ENCODE measurements around the gene TTC32. TPM values are rescaled to one million over a fixed set of nuclear protein-coding genes. Genes with fewer than 3 reads are reported as not detected.
"Not testable (repeated sequence)": the region's sequence is repeated elsewhere in the genome, so short reads cannot be mapped to it uniquely, and the experiment has no call there.

TTC32 gene
- total and polyA plus RNA-seq, 2 donors from 2014 or later, result 8.6 to 17.7 TPM

GRCh38 chr2:19881221-19881907, 20.4 kb downstream of the TTC32 start:
- Histone ChIP-seq H3K9me3 (ENCODE audit: control insufficient read depth in 2 of 3, insufficient read depth in 1 of 3, low read length in 3 of 3) (no peaks in the 10 kb centered on the region), H3K27me3 (ENCODE audit: control insufficient read depth, insufficient read depth, low read length) (no peaks in the 10 kb centered on the region), H3K4me3 (ENCODE audit: low read length in 3 of 3) (no peak overlapping the region), H3K27ac (ENCODE audit: low read depth in 2 of 2, low read length in 2 of 2) (no peak overlapping the region), H3K9ac (ENCODE audit: low read length in 3 of 3) (no peak overlapping the region), H3K4me1 (ENCODE audit: control insufficient read depth in 2 of 3, insufficient read depth in 2 of 3, low read depth in 1 of 3, low read length in 3 of 3) (no peaks in the 10 kb centered on the region), H3K36me3 (ENCODE audit: control insufficient read depth in 2 of 3, insufficient read depth in 3 of 3, low read length in 3 of 3) (no peaks in the 10 kb centered on the region)
- DNase-seq (no peak), FAIRE-seq (no peak)
- intact Hi-C loops (cut with DNase I), result no loop called here
- no peak for TF ChIP-seq CTCF (IDR thresholded peaks at IDR 0.05; ENCODE audit: borderline replicate concordance, extremely low read depth, insufficient read depth)

GRCh38 chr2:19880191-19880590, 21.6 kb downstream of the TTC32 start:
- H3K4me1 ChIP-seq (ENCODE audit: control insufficient read depth in 2 of 3, insufficient read depth in 2 of 3, low read depth in 1 of 3, low read length in 3 of 3); H3K36me3 ChIP-seq (ENCODE audit: control insufficient read depth in 2 of 3, insufficient read depth in 3 of 3, low read length in 3 of 3); H3K4me3 ChIP-seq (ENCODE audit: low read length in 3 of 3); FAIRE-seq; H3K27me3 ChIP-seq (ENCODE audit: control insufficient read depth, insufficient read depth, low read length); intact Hi-C loops (cut with DNase I); H3K9me3 ChIP-seq (ENCODE audit: control insufficient read depth in 2 of 3, insufficient read depth in 1 of 3, low read length in 3 of 3); H3K9ac ChIP-seq (ENCODE audit: low read length in 3 of 3); H3K27ac ChIP-seq (ENCODE audit: low read depth in 2 of 2, low read length in 2 of 2); DNase-seq: not testable (repeated sequence)

GRCh38 chr2:19879120-19879519, 22.7 kb downstream of the TTC32 start:
- H3K27me3 ChIP-seq (ENCODE audit: control insufficient read depth, insufficient read depth, low read length), result no peaks in the 10 kb centered on the region
- H3K9ac ChIP-seq (ENCODE audit: low read length in 3 of 3), result no peak overlapping the region
- intact Hi-C loops (cut with DNase I), result no loop called here
- H3K27ac ChIP-seq (ENCODE audit: low read depth in 2 of 2, low read length in 2 of 2), result no peak overlapping the region
- no peak for FAIRE-seq
- TF ChIP-seq CTCF (IDR thresholded peaks at IDR 0.05; ENCODE audit: borderline replicate concordance, extremely low read depth, insufficient read depth), result no peak
- H3K9me3 ChIP-seq (ENCODE audit: control insufficient read depth in 2 of 3, insufficient read depth in 1 of 3, low read length in 3 of 3), result no peaks in the 10 kb centered on the region
- DNase-seq, result no peak
- no peaks in the 10 kb centered on the region for H3K36me3 ChIP-seq (ENCODE audit: control insufficient read depth in 2 of 3, insufficient read depth in 3 of 3, low read length in 3 of 3)
- H3K4me3 ChIP-seq (ENCODE audit: low read length in 3 of 3), result no peak overlapping the region
- no peaks in the 10 kb centered on the region for H3K4me1 ChIP-seq (ENCODE audit: control insufficient read depth in 2 of 3, insufficient read depth in 2 of 3, low read depth in 1 of 3, low read length in 3 of 3)

- H3K9me3 ChIP-seq (ENCODE audit: control insufficient read depth in 2 of 3, insufficient read depth in 1 of 3, low read length in 3 of 3), result no peaks in the 10 kb centered on the region
- DNase-seq (no peak), FAIRE-seq (no peak)
- no peak for TF ChIP-seq CTCF (IDR thresholded peaks at IDR 0.05; ENCODE audit: borderline replicate concordance, extremely low read depth, insufficient read depth)
- intact Hi-C loops (cut with DNase I), result no loop called here
- H3K4me1 ChIP-seq (ENCODE audit: control insufficient read depth in 2 of 3, insufficient read depth in 2 of 3, low read depth in 1 of 3, low read length in 3 of 3), result no peaks in the 10 kb centered on the region
- no peak overlapping the region for H3K27ac ChIP-seq (ENCODE audit: low read depth in 2 of 2, low read length in 2 of 2)
- no peak overlapping the region for H3K9ac ChIP-seq (ENCODE audit: low read length in 3 of 3)
- no peak overlapping the region for H3K4me3 ChIP-seq (ENCODE audit: low read length in 3 of 3)
- no peaks in the 10 kb centered on the region for H3K36me3 ChIP-seq (ENCODE audit: control insufficient read depth in 2 of 3, insufficient read depth in 3 of 3, low read length in 3 of 3)
- H3K27me3 ChIP-seq (ENCODE audit: control insufficient read depth, insufficient read depth, low read length), result no peaks in the 10 kb centered on the region
Observed at GRCh38 chr2:19878268-19879046, 23.3 kb downstream of the TTC32 start.

Data from kidney (tissue), 14 donors.